HFFc6 (cell line): ENCODE measurements around the gene SCUBE1. TPM values are rescaled to one million over a fixed set of nuclear protein-coding genes. Genes with fewer than 3 reads are reported as not detected.

ENCODE experiments used
- DNase-seq: peaks from one replicate; pipeline ENCODE4 v3.0.0-alpha.2; 2018
- H3K27ac Mint-ChIP-seq: 2 replicates; pipeline ENCODE4 v1.8.0; 2020; ENCODE audit warnings: mild to moderate bottlenecking, mixed read lengths
- H3K27me3 Mint-ChIP-seq: 2 replicates; pipeline ENCODE4 v1.8.0; 2021; ENCODE audit warnings: mild to moderate bottlenecking, moderate library complexity, mixed read lengths; ENCODE audit not compliant: insufficient read depth
- H3K36me3 Mint-ChIP-seq: 2 replicates; pipeline ENCODE4 v1.8.0; 2021; ENCODE audit warnings: low read depth, mixed read lengths
- H3K4me1 Mint-ChIP-seq: 2 replicates; pipeline ENCODE4 v1.8.0; 2020; ENCODE audit warnings: low read depth, mixed read lengths
- H3K4me3 Mint-ChIP-seq: 2 replicates; pipeline ENCODE4 v1.8.0; 2020; ENCODE audit warnings: mild to moderate bottlenecking, moderate library complexity, mixed read lengths
- H3K9me3 Mint-ChIP-seq: 2 replicates; pipeline ENCODE4 v1.8.0; 2020; ENCODE audit warnings: mild to moderate bottlenecking, mixed read lengths
- total RNA-seq, 6 experiments: library from RNA; stranded (reverse); fragmentation: NEBNext Ultra II Directional; extraction: Animal tissue kit (Norgen Biotek cat#: 25700); gene quantifications; 2 replicates in 1 of 6; 3 replicates in 5 of 6; pipeline ENCODE4 v1.2.3, GENCODE V29; 2021
- TF ChIP-seq, protein P1 (sequence below): fragments of 200-600 bp; sonication (generic); IDR thresholded peaks from 2 replicates; pipeline ENCODE4 v1.5.0; 2021; ENCODE audit warnings: antibody characterized with exemption, mild to moderate bottlenecking

Gene SCUBE1
- total RNA-seq, 6 experiments from 2014 or later = not detected

DNA sequence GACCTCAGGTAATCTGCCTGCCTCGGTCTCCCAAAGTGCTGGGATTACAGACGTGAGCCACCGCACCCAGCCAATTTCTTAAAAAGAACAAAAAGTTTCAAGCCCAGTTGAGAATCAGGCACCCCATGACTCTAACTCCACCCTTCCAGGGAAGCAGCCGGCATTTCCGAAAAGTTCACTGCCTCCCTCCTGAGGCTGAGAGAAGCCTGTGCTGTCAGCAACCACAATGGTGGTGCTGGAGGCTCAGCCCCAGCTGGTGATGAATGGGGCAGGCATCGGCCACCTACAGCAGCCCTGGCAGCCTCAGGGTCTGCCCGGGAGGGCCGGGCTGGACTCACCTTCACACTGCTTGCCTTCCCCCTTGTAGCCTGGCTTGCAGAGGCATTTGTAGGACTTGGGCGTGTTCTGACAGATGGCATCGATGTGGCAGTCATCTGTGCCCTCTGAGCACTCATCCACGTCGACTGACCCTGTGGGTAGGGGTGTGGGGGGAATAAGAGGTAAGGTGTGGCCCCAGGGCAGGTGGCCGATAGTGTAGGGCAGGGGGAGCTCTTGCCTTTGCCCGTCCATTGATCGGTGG is 4.3 kb downstream of the SCUBE1 start:
- no peak for DNase-seq
- Mint-ChIP-seq H3K27me3 (peaks cover 30% of the 10 kb centered on the region), H3K27ac (no peak overlapping the region), H3K9me3 (no peaks in the 10 kb centered on the region), H3K36me3 (no peaks in the 10 kb centered on the region), H3K4me3 (no peak overlapping the region), H3K4me1 (no peaks in the 10 kb centered on the region)
- TF ChIP-seq, protein P1, sequence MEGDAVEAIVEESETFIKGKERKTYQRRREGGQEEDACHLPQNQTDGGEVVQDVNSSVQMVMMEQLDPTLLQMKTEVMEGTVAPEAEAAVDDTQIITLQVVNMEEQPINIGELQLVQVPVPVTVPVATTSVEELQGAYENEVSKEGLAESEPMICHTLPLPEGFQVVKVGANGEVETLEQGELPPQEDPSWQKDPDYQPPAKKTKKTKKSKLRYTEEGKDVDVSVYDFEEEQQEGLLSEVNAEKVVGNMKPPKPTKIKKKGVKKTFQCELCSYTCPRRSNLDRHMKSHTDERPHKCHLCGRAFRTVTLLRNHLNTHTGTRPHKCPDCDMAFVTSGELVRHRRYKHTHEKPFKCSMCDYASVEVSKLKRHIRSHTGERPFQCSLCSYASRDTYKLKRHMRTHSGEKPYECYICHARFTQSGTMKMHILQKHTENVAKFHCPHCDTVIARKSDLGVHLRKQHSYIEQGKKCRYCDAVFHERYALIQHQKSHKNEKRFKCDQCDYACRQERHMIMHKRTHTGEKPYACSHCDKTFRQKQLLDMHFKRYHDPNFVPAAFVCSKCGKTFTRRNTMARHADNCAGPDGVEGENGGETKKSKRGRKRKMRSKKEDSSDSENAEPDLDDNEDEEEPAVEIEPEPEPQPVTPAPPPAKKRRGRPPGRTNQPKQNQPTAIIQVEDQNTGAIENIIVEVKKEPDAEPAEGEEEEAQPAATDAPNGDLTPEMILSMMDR = no peak

DNA sequence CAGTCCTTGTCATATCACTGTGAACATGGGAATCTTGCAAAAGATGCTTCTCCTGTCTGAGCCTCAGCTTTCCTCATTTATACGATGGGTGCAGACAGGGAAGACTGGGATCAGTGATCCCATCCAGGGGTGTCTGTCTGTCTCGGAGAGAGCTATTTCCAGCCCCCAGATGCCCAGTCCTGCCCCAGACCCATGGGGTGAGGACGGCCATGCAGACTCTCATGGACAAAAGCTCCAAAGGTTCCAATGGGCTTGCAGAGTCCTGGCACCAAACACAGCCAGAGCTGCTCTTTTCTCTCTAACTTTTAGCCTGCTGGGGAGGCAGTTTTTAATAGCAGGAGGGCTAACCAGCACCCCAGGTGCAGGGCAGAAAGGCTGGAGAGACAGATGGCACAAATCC is 5.2 kb downstream of the SCUBE1 start:
- TF ChIP-seq, protein P1 = no peak
- Mint-ChIP-seq H3K36me3 (no peaks in the 10 kb centered on the region), H3K4me1 (no peaks in the 10 kb centered on the region), H3K27ac (no peak overlapping the region), H3K27me3 (peaks cover 30% of the 10 kb centered on the region), H3K9me3 (no peaks in the 10 kb centered on the region), H3K4me3 (no peak overlapping the region)
- no peak for DNase-seq

DNA sequence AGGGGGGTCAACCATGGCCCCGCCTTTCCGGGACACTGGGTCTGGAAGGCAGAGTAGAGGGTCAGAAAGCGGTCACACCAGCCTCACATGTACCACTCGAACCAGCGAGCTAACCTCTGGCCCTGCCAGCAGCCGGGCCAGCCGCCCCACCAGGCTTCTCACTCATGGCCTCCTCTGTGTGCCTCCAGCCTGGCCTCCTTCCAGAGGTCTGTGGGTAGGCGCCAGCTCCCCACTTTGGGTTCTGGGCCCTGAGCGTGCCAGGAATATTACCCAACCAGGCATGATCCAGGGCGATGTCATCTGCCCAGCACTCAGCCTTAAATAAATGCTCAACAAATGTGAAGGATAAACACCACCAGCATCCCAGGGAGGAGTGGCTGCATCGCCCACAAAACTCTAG is 5.8 kb downstream of the SCUBE1 start:
- H3K27me3 Mint-ChIP-seq = peaks cover 28% of the 10 kb centered on the region
- no peaks in the 10 kb centered on the region for H3K36me3 Mint-ChIP-seq
- H3K4me1 Mint-ChIP-seq = no peaks in the 10 kb centered on the region
- no peak overlapping the region for H3K4me3 Mint-ChIP-seq
- no peaks in the 10 kb centered on the region for H3K9me3 Mint-ChIP-seq
- no peak overlapping the region for H3K27ac Mint-ChIP-seq
- no peak for DNase-seq
- TF ChIP-seq, protein P1 = no peak

DNA sequence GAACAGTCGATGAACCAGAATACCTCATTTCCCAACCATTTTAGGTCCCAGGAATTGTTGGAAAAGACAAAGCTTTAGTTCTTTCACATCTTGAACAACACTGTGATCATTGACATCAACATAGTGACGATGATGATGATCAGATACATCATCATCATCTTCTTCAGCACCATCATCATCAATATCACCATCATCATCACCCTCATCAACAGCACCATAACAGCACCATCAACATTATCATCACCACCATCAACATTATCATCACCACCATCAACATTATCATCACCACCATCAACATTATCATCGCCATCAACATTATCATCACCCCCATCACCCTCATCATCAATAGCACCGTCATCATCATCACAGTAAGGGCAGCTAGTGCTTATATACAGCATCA is 8.8 kb downstream of the SCUBE1 start:
- no peaks in the 10 kb centered on the region for H3K36me3 Mint-ChIP-seq
- H3K4me1 Mint-ChIP-seq = no peaks in the 10 kb centered on the region
- TF ChIP-seq, protein P1 = no peak
- no peak for DNase-seq
- H3K4me3 Mint-ChIP-seq = no peak overlapping the region
- H3K9me3 Mint-ChIP-seq = no peaks in the 10 kb centered on the region
- no peak overlapping the region for H3K27ac Mint-ChIP-seq
- H3K27me3 Mint-ChIP-seq = peaks cover 5% of the 10 kb centered on the region

DNA sequence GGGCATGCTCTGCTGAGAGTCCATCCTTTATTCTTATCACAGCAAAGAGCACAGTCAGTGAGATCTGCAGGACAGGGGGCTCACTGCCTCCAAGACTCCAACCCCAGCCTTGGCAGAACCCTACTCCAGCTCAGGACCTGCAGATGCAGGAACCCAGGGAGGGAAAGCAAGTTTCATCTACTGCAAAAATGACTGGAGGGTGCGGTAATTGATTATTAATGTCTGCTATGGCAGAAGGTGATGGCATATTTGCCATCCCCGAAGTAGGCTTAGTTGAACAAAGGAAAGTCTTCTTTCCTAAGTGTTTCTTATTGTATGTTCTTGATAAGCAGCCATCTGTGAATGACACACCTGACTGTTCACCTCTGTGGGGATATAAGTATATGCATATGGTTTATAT is 9.2 kb downstream of the SCUBE1 start:
- Mint-ChIP-seq H3K9me3 (no peaks in the 10 kb centered on the region), H3K4me1 (no peaks in the 10 kb centered on the region), H3K27me3 (peaks cover 7% of the 10 kb centered on the region), H3K4me3 (no peak overlapping the region), H3K36me3 (no peaks in the 10 kb centered on the region), H3K27ac (no peak overlapping the region)
- no peak for DNase-seq
- TF ChIP-seq, protein P1 = no peak

DNA sequence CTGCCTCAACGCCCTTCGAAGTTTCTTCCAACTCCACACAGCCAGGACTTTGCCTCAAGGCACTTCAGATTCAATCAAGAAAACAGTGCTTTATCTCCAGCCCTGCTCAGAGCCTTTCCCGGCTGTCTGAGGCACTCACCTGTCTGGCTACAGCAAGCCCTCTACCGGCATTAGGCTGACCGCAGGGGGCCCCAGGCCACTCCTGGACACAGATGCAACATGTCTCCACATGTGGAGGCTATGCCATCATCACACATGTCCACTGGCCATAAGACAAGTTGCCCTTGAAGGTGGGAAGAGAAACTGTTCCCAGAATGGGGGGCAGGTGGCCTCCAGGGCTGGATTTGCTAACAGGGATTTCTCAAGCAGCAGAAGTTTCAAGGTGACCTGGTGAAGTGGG is 10.0 kb downstream of the SCUBE1 start:
- DNase-seq = no peak
- Mint-ChIP-seq H3K9me3 (no peaks in the 10 kb centered on the region), H3K36me3 (no peaks in the 10 kb centered on the region), H3K27me3 (peaks cover 13% of the 10 kb centered on the region), H3K4me1 (no peaks in the 10 kb centered on the region), H3K27ac (no peak overlapping the region), H3K4me3 (no peak overlapping the region)
- TF ChIP-seq, protein P1 = no peak
